Hematopoietic multipotent progenitor cell treated with erythropoietin and hydrocortisone succinate and interleukin-3 and kit ligand, for 17 days (in vitro differentiated cells): ENCODE results near the gene PTPN4.
"Not testable (repeated sequence)": the region's sequence is repeated elsewhere in the genome, so short reads cannot be mapped to it uniquely, and the experiment has no call there.

Experiments
- DNase-seq: peaks from one replicate; pipeline ENCODE4 v3.0.0-alpha.2; 2015; ENCODE audit warnings: low spot score

Gene PTPN4

DNA sequence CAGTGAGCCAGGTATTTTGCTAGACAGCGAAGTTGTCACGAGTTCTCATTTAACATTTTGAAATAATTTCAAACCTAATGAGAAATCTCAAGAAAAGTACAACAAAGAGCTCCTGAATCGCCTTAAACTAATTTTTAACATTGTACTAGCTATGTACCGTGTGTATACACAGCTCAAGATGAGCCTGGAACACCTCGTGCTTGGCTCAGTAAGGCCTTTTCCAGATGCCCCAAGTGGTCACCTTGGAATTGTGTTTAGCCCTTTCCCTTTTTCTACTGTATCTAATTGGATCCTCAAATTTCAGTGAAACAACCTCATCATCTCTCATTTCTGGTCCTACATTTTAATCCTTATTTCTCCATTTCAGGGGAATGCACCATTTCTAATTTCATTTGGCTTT lies 7.2 kb downstream of the PTPN4 start:
- DNase-seq: no peak

DNA sequence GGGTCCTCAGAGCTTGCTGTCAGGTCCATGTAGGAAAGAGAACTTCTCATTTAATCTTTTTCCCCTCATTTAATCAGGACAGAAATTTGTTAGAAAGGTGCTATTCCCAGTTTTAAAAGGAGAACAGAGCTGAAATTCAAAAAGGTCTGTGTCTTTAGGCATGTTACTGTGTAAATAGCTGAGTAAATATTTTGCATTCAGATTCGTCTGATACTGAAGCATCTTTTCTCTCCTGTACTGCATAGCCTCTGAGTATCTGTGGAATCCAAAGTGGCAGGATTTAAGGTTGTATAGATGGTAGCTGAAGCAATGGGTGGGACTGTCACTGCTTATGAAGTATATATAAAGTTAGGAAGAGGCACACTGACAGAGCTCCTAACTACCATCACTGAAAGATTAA lies 9.0 kb downstream of the PTPN4 start:
- no peak for DNase-seq

GRCh38 chr2:119769645-119770044 lies 9.9 kb downstream of the PTPN4 start:
- DNase-seq: no peak

DNA sequence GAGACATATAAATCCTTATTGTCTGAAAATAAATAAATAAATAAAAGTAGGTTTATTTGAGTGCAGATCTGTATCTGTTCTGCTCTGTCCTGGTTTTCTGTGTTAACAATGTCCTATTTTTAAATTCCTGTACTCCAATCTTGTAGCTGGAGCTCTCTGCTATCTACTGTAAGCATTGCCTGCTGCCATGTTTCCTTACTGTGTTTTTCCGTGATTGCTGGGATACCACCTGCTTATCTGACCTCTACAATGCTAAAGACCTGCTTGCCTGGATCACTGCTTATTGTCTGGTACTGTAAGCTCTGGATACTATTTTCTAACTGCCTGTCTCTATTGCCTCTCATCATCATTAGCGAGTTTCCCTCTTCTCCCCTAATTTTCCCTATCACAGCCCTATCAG lies 11.6 kb downstream of the PTPN4 start:
- no peak for DNase-seq

GRCh38 chr2:119772128-119772527 lies 12.4 kb downstream of the PTPN4 start:
- no peak for DNase-seq

GRCh38 chr2:119772767-119773166 lies 13.0 kb downstream of the PTPN4 start:
- DNase-seq: no peak

GRCh38 chr2:119774026-119774425 lies 14.3 kb downstream of the PTPN4 start:
- no peak for DNase-seq

DNA sequence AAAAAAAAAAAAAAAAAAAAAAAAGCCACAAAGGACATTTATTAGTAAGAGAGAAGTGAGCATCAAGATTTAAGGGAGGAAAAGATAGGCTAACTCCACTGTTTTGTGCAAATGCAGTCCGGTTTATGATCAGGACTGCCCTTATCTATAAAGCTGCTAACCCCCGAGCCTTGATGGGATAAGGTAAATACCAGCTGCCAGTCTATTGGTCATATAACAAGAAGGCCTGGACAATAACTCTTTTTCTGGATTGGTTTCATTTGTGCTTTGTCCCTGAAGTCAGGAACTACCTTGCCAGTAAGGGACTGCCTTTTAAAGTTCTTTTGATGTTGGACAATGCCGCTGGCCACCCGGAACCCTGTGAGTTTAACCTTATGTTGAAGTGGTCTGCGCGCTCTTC lies 15.4 kb downstream of the PTPN4 start:
- DNase-seq: no peak

- DNase-seq: no peak
Observed at GRCh38 chr2:119782308-119783027, 22.7 kb downstream of the PTPN4 start.

DNA sequence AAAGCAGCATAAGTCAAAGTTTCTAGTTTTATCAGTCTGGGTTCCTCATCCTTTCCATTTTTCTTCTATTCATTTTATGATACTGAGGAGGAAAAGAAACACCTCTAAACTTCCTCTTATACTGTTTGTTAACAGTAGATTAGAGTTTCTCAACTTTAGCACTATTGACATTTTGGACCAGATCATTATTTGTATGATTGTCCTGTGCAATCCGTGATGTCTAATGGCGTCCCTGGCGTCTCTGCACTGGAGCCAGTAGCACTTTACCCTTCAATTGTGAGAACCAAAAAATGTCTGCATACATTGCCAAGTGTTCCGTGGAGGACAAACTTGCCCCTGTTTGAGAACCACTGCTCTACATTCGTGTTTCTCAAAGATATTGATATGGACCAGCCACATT lies 25.2 kb downstream of the PTPN4 start:
- DNase-seq: no peak

DNA sequence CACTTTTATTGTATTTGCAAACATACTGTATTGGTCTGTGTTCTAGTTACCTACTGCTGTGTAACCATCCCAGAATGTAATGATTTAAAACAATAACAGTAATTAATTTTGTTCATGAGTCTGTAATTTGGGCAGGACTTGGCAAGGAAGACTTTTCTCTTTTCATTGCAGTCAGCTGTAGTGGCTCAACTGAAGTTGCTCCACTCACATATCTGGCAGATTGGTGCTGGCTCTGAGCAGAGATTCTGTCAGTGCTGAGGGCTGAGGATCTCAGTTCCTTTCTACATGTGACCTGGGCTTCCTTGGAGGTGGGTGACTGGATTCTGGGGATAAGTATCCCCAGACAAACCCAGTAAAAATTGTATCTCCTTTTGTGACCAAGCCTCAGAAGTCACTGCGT lies 26.6 kb downstream of the PTPN4 start:
- no peak for DNase-seq

GRCh38 chr2:119788752-119789151 lies 29.0 kb downstream of the PTPN4 start:
- no peak for DNase-seq

GRCh38 chr2:119790466-119790865 lies 30.7 kb downstream of the PTPN4 start:
- no peak for DNase-seq

GRCh38 chr2:119792907-119793312 lies 33.2 kb downstream of the PTPN4 start:
- no peak for DNase-seq

DNA sequence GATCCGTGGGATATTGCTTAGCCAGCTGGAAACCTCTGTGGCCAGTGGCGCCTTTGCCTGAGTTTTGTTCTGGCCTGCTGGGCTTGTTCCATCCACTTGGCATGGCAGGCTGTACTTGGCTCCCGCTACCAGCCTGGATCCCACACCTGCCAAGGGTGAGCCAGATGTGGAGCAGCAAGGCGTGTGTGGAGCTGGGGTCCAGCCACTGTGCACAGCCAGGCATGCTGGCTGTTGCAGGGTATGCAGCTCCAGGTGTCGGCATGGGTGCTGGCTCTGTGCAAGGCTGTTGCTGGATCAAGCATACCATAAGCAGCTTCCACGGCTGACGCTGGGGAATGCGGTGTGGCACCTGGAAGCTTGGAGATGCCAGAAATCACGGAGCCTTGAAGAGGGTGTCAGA lies 34.5 kb downstream of the PTPN4 start:
- DNase-seq: no peak

- no peak for DNase-seq
Observed at GRCh38 chr2:119795309-119796303, 35.9 kb downstream of the PTPN4 start.

- no peak for DNase-seq
Observed at GRCh38 chr2:119800376-119800902, 40.7 kb downstream of the PTPN4 start.

GRCh38 chr2:119801040-119801439 lies 41.3 kb downstream of the PTPN4 start:
- DNase-seq: no peak

DNA sequence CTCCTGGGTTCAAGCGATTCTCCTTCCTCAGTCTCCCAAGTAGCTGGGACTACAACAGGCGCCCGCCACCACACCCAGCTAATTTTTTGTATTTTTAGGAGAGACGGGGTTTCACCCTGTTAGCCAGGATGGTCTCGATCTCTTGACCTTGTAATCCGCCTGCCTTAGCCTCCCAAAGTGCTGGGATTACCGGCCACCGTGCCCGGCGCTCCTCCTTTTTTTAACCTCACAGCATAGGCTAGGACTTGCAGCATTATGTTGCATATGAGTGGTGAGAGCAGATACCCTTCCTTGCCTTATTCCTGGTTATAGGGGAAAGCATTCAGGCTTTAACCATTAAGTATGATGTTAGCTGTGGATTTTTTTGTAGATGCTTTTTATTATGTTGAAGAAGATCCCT lies 42.3 kb downstream of the PTPN4 start:
- DNase-seq: not testable (repeated sequence)

DNA sequence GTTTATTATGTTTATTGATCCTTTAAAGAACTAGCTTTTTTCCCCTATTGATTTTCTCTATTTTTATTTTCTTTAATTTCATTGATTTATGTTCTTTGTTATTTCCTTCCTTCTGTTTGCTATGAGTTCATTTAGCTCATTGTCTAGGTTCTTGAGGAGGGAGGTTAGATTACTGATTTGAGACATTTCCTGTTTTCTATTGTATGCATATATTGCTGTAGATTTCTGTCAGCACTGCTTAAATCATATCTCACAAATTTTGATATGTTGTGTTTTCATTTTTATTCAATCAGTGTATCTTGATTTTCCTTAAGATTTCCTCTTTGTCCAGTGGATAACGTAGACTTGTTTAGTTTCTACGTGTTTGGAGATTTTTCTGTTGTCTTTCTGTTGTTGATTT lies 43.4 kb downstream of the PTPN4 start:
- no peak for DNase-seq

DNA sequence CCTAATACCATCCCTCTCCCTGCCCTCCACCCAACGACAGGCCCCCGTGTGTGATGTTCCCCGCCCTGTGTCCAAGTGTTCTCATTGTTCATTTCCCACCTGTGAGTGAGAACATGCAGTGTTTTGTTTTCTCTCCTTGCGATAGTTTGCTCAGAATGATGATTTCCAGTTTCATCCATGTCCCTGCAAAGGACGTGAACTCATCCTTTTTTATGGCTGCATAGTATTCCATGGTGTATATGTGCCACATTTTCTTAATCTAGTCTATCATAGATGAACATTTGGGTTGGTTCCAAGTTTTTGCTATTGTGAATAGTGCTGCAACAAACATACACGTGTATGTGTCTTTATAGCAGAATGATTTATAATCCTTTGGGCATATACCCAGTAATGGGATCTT lies 44.7 kb downstream of the PTPN4 start:
- DNase-seq: not testable (repeated sequence)

GRCh38 chr2:119808516-119809147 lies 48.9 kb downstream of the PTPN4 start:
- DNase-seq: no peak
